8988T (cell line): ENCODE measurements around the gene TBX15.
"Not testable (repeated sequence)": the region's sequence is repeated elsewhere in the genome, so short reads cannot be mapped to it uniquely, and the experiment has no call there.

ENCODE experiments used
- DNase-seq: peaks from one replicate; pipeline ENCODE4 v3.0.0; 2011

Gene TBX15

GRCh38 chr1:118958140-118958539 is 30.0 kb downstream of the TBX15 start:
- no peak for DNase-seq

- DNase-seq = not testable (repeated sequence)
Observed at GRCh38 chr1:118957579-118957978, 30.6 kb downstream of the TBX15 start.

GRCh38 chr1:118954301-118954905 is 33.7 kb downstream of the TBX15 start:
- DNase-seq = no peak

GRCh38 chr1:118951270-118951936 is 36.7 kb downstream of the TBX15 start:
- DNase-seq = no peak

GRCh38 chr1:118949315-118949714 is 38.8 kb downstream of the TBX15 start:
- no peak for DNase-seq

GRCh38 chr1:118948846-118949245 is 39.3 kb downstream of the TBX15 start:
- no peak for DNase-seq

- DNase-seq = no peak
Observed at GRCh38 chr1:118948351-118948750, 39.8 kb downstream of the TBX15 start.

- no peak for DNase-seq
Observed at GRCh38 chr1:118947790-118948189, 40.4 kb downstream of the TBX15 start.

- DNase-seq = no peak
Observed at GRCh38 chr1:118947003-118947765, 41.0 kb downstream of the TBX15 start.

- no peak for DNase-seq
Observed at GRCh38 chr1:118945489-118945888, 42.7 kb downstream of the TBX15 start.

- no peak for DNase-seq
Observed at GRCh38 chr1:118944546-118944945, 43.6 kb downstream of the TBX15 start.

- DNase-seq = no peak
Observed at GRCh38 chr1:118944133-118944532, 44.0 kb downstream of the TBX15 start.

- no peak for DNase-seq
Observed at GRCh38 chr1:118940957-118941356, 47.2 kb downstream of the TBX15 start.

GRCh38 chr1:118937413-118938072 is 50.6 kb downstream of the TBX15 start:
- DNase-seq = no peak

GRCh38 chr1:118934706-118935105 is 53.4 kb downstream of the TBX15 start:
- DNase-seq = no peak

- no peak for DNase-seq
Observed at GRCh38 chr1:118933051-118933781, 54.9 kb downstream of the TBX15 start.

GRCh38 chr1:118931876-118932275 is 56.3 kb downstream of the TBX15 start:
- no peak for DNase-seq

GRCh38 chr1:118928739-118929554 is 59.2 kb downstream of the TBX15 start:
- no peak for DNase-seq

- DNase-seq = no peak
Observed at GRCh38 chr1:118927427-118928187, 60.5 kb downstream of the TBX15 start.

- DNase-seq = no peak
Observed at GRCh38 chr1:118926261-118926660, 61.9 kb downstream of the TBX15 start.

GRCh38 chr1:118925651-118926050 is 62.5 kb downstream of the TBX15 start:
- no peak for DNase-seq
